GM12875 (cell line): ENCODE data around the gene BEX4.

Experiments
- H3K4me3 ChIP-seq: one replicate; pipeline ENCODE4 v1.5.1; 2011; ENCODE audit warnings: low read depth, low read length, control low read depth
- TF ChIP-seq, protein P1 (sequence below): IDR thresholded peaks from 2 replicates; pipeline ENCODE4 v1.5.1; 2011; ENCODE audit warnings: low read depth, mild to moderate bottlenecking, control low read depth, inconsistent platforms, low read length, moderate library complexity, borderline replicate concordance; ENCODE audit not compliant: insufficient read depth

Gene BEX4

DNA sequence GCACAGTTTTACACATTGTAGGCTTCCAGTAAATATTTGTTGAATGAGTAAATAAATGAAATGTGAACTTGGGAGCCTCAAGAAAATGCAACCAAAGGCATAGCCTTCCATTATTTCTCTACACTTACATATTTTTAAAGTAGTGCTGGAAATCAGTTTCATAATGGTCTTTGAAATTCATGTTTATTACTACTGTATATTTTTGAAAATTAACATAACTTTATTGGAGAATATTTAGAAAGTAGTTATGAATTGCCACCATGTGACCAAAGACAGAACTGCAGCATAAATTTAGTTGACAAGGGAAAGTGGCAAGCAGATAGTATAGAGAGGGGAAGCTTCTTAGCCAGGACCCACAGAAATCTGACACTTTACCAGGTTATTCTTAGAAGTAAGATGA lies 33.6 kb downstream of the BEX4 start:
- no peak overlapping the region for H3K4me3 ChIP-seq
- TF ChIP-seq, protein P1, sequence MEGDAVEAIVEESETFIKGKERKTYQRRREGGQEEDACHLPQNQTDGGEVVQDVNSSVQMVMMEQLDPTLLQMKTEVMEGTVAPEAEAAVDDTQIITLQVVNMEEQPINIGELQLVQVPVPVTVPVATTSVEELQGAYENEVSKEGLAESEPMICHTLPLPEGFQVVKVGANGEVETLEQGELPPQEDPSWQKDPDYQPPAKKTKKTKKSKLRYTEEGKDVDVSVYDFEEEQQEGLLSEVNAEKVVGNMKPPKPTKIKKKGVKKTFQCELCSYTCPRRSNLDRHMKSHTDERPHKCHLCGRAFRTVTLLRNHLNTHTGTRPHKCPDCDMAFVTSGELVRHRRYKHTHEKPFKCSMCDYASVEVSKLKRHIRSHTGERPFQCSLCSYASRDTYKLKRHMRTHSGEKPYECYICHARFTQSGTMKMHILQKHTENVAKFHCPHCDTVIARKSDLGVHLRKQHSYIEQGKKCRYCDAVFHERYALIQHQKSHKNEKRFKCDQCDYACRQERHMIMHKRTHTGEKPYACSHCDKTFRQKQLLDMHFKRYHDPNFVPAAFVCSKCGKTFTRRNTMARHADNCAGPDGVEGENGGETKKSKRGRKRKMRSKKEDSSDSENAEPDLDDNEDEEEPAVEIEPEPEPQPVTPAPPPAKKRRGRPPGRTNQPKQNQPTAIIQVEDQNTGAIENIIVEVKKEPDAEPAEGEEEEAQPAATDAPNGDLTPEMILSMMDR, result peak; percentile 19; the same call in 1 of the 2 replicates

DNA sequence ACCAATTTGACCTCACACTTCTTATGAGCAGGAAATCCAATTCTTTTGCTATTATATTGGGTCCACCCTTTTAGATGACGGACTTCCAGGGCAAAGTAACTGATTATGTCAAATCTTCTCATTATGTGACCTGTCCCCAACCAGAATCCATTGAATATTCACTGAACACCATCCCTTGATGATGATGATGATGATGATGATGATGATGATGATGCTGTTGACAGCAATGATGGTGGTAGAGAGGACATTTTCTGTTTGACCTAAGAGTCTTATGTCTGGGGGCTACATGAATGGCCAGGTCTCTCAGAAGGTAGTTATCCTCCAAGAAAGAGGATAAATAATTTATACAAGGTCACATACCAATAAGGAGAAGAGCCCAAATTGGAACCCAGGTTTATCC lies 34.9 kb downstream of the BEX4 start:
- no peak overlapping the region for H3K4me3 ChIP-seq
- TF ChIP-seq, protein P1, result no peak

DNA sequence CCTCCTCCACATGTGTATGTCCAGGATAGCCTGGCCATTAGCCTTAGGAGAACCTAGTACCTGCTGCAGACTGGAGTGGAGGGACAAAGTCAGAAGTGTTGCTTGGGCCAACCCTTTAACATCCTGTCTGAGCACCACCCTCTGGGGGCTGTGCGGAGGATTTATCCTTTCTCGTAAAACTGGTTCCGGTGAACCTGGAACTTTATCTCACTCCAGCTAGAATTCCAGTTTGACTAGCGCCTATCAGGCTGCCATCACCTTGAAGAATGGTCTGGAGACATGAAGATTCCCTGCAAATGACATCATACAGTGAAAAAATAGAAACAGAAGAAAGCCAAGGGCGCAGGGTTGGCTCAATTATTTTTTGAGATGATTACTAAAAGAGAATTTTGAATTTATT lies 36.1 kb downstream of the BEX4 start:
- no peak overlapping the region for H3K4me3 ChIP-seq
- TF ChIP-seq, protein P1, result no peak

DNA sequence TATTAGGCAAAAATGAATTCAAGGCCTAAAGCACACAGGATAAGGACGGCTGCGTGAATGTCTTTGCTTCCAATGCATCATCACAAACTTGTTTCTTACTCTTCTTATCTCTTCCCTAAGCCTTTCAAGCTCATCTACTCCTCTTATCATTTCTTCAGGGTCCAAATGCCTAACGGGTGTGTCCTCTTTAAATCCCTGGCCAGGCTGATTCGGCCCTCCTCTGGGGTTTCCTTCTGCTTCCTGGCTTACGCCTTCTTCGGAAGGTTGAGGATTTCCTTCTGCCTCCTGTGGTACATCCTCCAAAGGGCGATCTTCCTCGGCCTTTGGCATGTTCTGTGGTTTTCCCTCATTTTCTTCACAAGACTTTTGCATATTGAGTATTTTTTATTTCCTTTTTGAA lies 38.7 kb downstream of the BEX4 start:
- TF ChIP-seq, protein P1, result no peak
- H3K4me3 ChIP-seq, result no peak overlapping the region

DNA sequence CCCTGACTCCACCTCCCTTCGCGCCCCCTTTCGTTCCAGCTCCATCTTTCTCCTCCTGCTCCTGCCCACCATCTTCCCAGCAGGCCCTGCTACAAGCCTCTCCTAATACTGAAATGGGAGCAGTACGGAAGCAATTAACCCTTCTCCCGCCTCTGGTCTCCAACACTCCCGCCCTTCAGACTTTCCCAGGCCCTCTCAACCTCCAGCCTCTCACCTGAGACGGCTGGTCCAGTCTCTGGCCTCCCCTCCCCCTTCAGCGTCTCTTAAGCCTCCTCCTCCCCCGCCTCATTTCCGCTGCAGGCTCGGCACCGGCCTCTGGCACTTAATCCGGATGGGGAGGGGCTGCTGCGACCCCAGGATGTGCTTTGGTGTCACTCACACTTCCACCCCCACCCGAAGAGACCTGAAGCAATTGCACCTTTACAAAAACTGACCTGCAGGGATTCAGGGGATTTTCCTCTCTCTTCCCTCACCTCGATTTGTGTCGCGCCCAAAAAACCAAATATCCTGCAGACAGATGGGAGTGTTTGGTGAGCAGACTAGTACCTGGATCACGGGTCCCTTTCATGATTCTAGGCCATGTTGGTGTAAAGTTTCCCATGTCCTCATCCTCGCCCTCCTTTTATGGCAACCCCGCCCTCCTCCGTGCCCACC lies 39.4 kb downstream of the BEX4 start:
- TF ChIP-seq, protein P1, result no peak
- H3K4me3 ChIP-seq, result peak overlapping the region; percentile 63

DNA sequence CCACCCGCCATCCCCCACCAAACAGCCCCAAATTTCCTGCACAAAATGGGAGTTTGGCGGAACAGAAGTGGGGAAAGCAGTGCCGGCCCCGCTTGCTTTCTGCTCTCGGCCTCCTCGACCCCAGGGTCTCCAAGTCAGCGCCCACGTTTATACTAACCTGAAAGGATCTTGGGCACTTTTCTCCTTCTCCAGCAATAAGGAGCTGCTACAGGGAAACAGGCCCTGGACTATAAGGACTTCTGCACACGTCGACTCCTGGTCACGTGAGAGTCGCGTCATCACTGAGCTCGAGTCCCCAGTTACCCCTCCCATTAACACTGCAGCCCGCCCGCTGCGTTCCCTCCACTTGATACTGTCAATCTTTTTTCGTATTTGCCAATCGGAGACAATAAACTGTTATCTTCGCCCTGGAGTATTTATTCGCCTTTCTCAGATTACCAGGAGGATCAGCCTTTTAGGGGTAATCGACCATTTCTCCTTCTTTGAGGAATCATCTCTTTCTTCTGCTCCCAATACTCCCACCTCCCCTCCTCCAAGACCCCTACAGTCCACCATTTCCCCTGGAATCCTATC lies 40.1 kb downstream of the BEX4 start, which contains the start of gene TCEAL8:
Gene TCEAL8 (minus strand): TSS at position 235 of the 573 bp plus-strand sequence. CDS start 1,176 bp downstream, outside the sequence.
- TF ChIP-seq, protein P1, result no peak
- H3K4me3 ChIP-seq, result peak within 1 kb of the TSS; percentile 63

DNA sequence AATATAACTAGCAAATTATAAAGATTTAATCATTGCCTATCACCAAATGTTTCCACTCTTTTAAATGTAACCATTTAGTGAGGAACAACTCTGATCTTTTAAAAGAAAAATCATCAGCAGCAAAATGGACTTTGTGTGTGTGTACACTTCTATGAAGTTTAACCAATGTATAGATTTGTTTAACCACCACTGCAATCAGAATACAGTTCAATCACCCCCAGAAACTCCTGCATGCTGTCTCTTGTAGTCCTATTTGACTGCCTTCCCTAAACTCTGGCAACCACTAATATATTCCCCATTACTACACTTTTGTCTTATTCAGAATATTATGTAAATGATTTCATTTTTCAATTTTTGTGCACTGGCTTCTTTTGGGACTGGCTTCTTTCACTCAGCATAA lies 41.7 kb downstream of the BEX4 start:
- no peak overlapping the region for H3K4me3 ChIP-seq
- TF ChIP-seq, protein P1, result no peak
